Inferior parietal cortex (tissue), 1 donor: Measurements from ENCODE around the gene SMARCD1.
"Not testable (repeated sequence)": the region's sequence is repeated elsewhere in the genome, so short reads cannot be mapped to it uniquely, and the experiment has no call there.

Experiments used
- DNase-seq: peaks from one replicate; pipeline ENCODE4 v3.0.0-alpha.2; 2016; ENCODE audit errors: extremely low spot score

SMARCD1 gene

GRCh38 chr12:50142993-50143392, 57.9 kb downstream of the SMARCD1 start:
- DNase-seq = no peak

DNA sequence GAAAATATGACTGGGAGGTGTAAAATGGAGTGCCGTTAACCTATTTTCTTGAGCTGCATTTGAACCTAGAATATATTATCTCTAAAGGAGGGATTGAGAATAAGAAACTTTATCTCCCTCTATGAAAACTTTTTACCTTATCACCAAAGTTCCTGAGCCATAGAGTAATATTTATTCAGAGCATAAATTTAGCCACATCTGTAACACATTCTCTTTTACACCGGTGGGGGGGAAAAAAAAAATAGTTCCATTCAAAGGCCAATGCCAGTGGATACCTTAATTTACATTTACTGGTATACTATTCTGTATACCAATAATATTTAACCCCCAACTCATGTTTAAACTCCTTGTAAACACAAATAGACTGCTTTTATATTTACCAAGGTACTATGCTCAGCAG, 60.3 kb downstream of the SMARCD1 start:
- no peak for DNase-seq

DNA sequence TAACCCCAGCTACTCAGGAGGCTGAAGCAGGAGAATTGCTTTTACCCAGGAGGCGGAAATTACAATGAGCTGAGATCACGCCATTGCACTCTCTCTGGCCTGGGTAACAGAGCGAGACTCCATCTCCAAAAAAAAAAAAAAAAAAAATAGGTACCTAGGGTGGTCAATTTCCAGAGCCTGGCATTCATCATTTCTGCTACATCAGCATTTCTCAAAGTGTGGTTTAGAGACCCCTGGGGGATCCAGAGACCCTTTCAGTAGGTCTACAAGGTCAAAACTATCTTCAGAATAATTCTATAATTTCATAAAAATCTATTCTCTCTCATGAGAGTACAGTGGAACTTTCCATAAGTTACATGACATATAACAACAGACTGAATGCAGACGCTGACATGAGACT, 62.1 kb downstream of the SMARCD1 start:
- DNase-seq = no peak

- not testable (repeated sequence) for DNase-seq
Observed at GRCh38 chr12:50148011-50148410, 62.9 kb downstream of the SMARCD1 start.

DNA sequence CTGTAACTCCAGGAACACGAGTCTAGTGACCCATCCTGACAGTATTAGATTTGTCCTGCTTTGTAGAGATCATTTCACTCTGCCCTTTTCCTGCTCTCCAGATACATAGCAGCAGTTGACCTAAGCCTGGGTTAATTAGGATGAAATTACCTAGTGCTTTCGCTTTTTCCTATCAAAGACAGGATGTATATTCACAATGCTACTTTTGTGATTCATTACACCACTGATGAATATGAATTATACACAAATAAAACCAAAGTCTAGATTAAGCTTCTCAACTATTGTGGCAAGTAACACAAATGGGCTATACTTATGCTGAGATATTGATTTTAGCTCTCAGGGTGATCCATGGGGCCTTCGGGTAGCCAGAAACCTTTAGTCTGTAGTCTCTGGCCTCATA, 64.2 kb downstream of the SMARCD1 start:
- DNase-seq = no peak
